ENCODE results near the gene ANKRD63. TPM values are rescaled to one million over a fixed set of nuclear protein-coding genes. Genes with fewer than 3 reads are reported as not detected.

The ANKRD63 gene
- total and polyA plus RNA-seq, 7 donors = 1.6 TPM; not detected in 6

GRCh38 chr15:40310993-40311392 is 28.1 kb upstream of the ANKRD63 start:
- DNase-seq = peak; percentile 57
- TF ChIP-seq EP300 (IDR thresholded peaks at IDR 0.05) (no peak), POLR2A (IDR thresholded peaks at IDR 0.05) (no peak)
- WGBS, 2 donors = 43 to 73% methylated on average over 3 of the region's 3 CpGs
- Histone ChIP-seq H3K36me3 (no peaks in the 10 kb centered on the region), H3K9me3 (no peaks in the 10 kb centered on the region), H3K4me3 (no peak overlapping the region), H3K4me1 (peaks cover 0 to 12% (median 4%) of the 10 kb centered on the region in 4 donors), H3K27ac (no peak overlapping the region), H3K27me3 (no peaks in the 10 kb centered on the region)
- intact Hi-C loops (cut with DNase I) = loop anchor here (1.0 kb wide), 1 partner anchor 32 kb away; no protein-coding TSS in a partner anchor

GRCh38 chr15:40310001-40310959 is 27.4 kb upstream of the ANKRD63 start:
- TF ChIP-seq POLR2AphosphoS5 (IDR thresholded peaks at IDR 0.05) (no peak), CTCF (IDR thresholded peaks at IDR 0.05) (peak; percentile 68 to 75 (median 72)), POLR2A (IDR thresholded peaks at IDR 0.05) (no peak), EP300 (IDR thresholded peaks at IDR 0.05) (no peak)
- intact Hi-C loops (cut with DNase I) = loop anchor here (1.0 kb wide), 1 partner anchor 31 kb away; no protein-coding TSS in a partner anchor
- Histone ChIP-seq H3K27me3 (no peaks in the 10 kb centered on the region), H3K4me1 (peaks cover 0 to 12% (median 4%) of the 10 kb centered on the region in 4 donors), H3K4me3 (no peak overlapping the region), H3K27ac (no peak overlapping the region), H3K9me3 (no peaks in the 10 kb centered on the region), H3K36me3 (no peaks in the 10 kb centered on the region)
- 13 to 24% methylated on average over 4 of the region's 4 CpGs for WGBS, 2 donors
- DNase-seq = peak; percentile 72

GRCh38 chr15:40309344-40309862 is 26.5 kb upstream of the ANKRD63 start:
- Histone ChIP-seq H3K27me3 (no peaks in the 10 kb centered on the region), H3K4me3 (no peak overlapping the region), H3K9me3 (no peaks in the 10 kb centered on the region), H3K4me1 (peaks cover 0 to 12% (median 4%) of the 10 kb centered on the region in 4 donors), H3K36me3 (no peaks in the 10 kb centered on the region), H3K27ac (no peak overlapping the region)
- intact Hi-C loops (cut with DNase I) = no loop called here
- TF ChIP-seq EP300 (IDR thresholded peaks at IDR 0.05) (no peak), POLR2A (IDR thresholded peaks at IDR 0.05) (no peak), CTCF (IDR thresholded peaks at IDR 0.05) (no peak), POLR2AphosphoS5 (IDR thresholded peaks at IDR 0.05) (no peak)
- no peak for DNase-seq
- WGBS, 2 donors = 83 to 85% methylated on average over 8 of the region's 8 CpGs

DNA sequence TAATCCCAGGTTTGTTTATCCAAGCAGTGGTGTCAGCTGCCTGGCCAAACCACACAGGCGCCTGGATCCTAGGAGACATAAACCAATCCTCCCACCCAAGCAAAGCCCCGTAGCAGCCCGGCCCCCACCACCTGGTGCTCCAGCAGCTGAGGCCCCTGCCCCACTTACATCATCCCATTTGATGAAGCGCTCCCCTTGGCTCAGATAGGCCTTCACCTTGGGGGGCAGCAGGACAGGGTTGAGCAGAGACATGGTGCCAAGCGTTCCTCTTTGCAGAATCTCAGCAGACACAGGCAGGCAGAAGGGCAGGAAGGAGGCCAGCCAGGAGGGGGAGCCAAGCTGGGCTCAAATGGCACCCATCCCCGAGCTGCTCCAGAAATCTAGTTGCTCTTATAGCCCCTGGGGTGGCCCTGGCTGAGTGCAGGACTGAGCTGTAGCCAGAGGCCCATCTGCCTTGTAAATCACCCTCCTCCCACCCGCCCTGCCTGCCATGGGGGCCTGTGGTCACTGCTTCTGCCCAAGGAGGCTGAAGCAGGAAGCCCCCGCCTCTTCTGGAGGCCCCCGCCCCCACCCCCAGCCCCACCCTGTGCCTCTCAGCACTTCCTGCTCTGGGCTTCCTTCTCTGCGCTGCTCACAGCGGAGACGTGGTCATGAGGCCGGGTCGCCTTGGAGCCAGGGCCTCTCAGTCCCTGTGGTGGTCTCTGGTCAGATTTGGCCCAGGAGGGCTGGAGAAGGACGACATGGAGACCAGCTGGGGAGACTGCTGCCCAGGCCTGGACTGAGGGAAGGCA is 24.8 kb upstream of the ANKRD63 start, which contains the start of gene PLCB2:
Gene PLCB2 (minus strand): TSS at position 515 of the 791 bp plus-strand sequence. CDS start 263 bp downstream, at position 252.
- H3K4me1 ChIP-seq = peaks cover 0 to 12% (median 4%) of the 10 kb centered on the region in 4 donors
- peak within 1 kb of the TSS; percentile 14 to 57 (median 48) for H3K27ac ChIP-seq
- peak; percentile 69 for DNase-seq
- H3K9me3 ChIP-seq = no peaks in the 10 kb centered on the region
- peak within 1 kb of the TSS in 3 of 4 donors; percentile 7 to 36 (median 27) for H3K4me3 ChIP-seq
- TF ChIP-seq POLR2AphosphoS5 (IDR thresholded peaks at IDR 0.05) (peak in 2 of 4 donors; percentile 22 to 24), CTCF (IDR thresholded peaks at IDR 0.05) (no peak)
- H3K36me3 ChIP-seq = no peaks in the 10 kb centered on the region
- 25 to 43% methylated on average over 15 of the region's 15 CpGs for WGBS, 2 donors
- no peaks in the 10 kb centered on the region for H3K27me3 ChIP-seq
- intact Hi-C loops (cut with DNase I) = no loop called here

Measured in sigmoid colon (tissue), 7 donors.